NB4 (cell line): ENCODE measurements around the gene IRS1.

Source experiments
- DNase-seq: peaks from one replicate; pipeline ENCODE4 v3.0.0; 2010; ENCODE audit warnings: low read depth
- H3K4me3 ChIP-seq: one replicate; pipeline ENCODE4 v1.5.1; 2011; ENCODE audit warnings: mild to moderate bottlenecking, low read depth, low read length, moderate library complexity
- MYC ChIP-seq: IDR thresholded peaks from 2 replicates; pipeline ENCODE4 v1.6.1; 2011; ENCODE audit warnings: low read depth, low read length
- POLR2A ChIP-seq: IDR thresholded peaks from 2 replicates; pipeline ENCODE4 v1.6.1; 2011; ENCODE audit warnings: mild to moderate bottlenecking; ENCODE audit not compliant: insufficient read length; ENCODE audit errors: extremely low read depth
- TF ChIP-seq, protein P1 (sequence below): IDR thresholded peaks from one replicate; pipeline ENCODE4 v1.5.1; 2012; ENCODE audit warnings: low read depth, low read length
- TF ChIP-seq, protein P2 (sequence below): IDR thresholded peaks from 2 replicates; pipeline ENCODE4 v1.6.1; 2011; ENCODE audit warnings: low read depth, low read length

The IRS1 gene

DNA sequence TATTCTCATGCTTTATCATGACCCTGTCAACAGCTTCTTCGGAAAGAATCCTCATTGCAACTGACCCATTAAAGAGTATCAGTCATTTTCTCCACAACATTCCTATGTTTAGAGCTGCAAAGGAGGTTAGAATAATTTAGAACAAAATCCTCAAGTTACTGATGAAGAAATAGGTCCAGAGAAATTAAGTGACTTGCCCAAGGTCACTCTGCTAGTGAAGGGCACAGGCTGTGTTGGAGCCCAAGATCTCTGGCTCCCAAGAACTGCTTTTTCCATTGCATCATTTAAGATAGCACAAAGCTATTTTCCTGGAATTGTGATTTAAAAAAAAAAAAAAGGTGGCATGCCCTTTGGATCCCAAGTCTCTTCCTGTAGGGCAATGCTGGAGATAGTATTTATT is 9.6 kb downstream of the IRS1 start:
- TF ChIP-seq MYC, result no peak
- TF ChIP-seq, protein P1, sequence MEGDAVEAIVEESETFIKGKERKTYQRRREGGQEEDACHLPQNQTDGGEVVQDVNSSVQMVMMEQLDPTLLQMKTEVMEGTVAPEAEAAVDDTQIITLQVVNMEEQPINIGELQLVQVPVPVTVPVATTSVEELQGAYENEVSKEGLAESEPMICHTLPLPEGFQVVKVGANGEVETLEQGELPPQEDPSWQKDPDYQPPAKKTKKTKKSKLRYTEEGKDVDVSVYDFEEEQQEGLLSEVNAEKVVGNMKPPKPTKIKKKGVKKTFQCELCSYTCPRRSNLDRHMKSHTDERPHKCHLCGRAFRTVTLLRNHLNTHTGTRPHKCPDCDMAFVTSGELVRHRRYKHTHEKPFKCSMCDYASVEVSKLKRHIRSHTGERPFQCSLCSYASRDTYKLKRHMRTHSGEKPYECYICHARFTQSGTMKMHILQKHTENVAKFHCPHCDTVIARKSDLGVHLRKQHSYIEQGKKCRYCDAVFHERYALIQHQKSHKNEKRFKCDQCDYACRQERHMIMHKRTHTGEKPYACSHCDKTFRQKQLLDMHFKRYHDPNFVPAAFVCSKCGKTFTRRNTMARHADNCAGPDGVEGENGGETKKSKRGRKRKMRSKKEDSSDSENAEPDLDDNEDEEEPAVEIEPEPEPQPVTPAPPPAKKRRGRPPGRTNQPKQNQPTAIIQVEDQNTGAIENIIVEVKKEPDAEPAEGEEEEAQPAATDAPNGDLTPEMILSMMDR, result no peak
- TF ChIP-seq POLR2A, result no peak
- TF ChIP-seq, protein P2, sequence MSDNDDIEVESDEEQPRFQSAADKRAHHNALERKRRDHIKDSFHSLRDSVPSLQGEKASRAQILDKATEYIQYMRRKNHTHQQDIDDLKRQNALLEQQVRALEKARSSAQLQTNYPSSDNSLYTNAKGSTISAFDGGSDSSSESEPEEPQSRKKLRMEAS, result no peak
- H3K4me3 ChIP-seq, result no peak overlapping the region
- DNase-seq, result no peak

DNA sequence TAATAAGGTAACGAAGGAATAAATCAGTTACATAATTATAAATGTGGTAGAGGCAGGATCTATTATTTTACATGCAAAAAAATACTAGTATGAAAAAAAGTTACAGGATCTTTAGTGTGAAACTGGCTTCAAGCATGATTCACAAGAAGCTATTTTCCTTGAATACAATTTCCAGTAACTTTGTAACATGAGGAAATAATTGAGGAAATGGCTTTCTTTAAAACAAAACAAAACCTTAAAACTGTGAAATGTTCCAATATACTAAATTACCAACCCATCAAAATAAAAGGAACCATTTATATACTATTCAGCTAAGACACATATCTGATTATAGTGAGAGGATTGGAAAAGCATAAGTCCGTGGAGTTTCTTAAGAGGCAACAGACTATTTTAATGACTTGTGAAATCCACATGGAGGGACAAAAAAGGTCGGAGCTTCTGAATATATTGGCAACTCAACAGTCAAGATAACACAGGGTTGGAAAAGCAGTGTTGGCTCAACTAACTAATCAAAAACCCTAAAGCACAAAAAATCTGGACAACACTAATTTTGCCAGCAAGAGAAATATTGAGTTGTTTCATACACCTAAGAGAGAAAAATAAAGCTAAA is 10.6 kb downstream of the IRS1 start:
- DNase-seq, result no peak
- H3K4me3 ChIP-seq, result no peak overlapping the region
- TF ChIP-seq, protein P2, result no peak
- TF ChIP-seq, protein P1, result no peak
- TF ChIP-seq MYC (no peak), POLR2A (no peak)

DNA sequence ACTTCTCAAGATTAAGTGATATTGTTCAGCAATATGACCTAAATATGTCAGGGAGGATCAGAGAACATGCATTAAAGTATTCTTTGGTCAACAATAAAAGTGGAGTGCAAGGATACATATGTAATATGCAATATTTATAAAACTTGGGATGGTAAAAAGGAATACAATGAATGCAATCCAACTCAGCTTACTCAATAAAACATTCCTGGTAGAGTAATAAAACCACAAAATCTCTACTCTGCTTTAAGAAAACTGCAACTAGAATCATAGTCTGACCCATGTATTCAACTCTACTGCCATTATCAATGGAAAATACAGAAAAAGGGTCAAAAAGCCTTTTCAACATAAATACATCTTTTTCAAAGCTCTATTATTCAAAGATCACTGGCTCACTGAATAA is 11.6 kb downstream of the IRS1 start:
- no peak for DNase-seq
- TF ChIP-seq MYC (no peak), POLR2A (no peak)
- TF ChIP-seq, protein P2, result no peak
- TF ChIP-seq, protein P1, result no peak
- no peak overlapping the region for H3K4me3 ChIP-seq

DNA sequence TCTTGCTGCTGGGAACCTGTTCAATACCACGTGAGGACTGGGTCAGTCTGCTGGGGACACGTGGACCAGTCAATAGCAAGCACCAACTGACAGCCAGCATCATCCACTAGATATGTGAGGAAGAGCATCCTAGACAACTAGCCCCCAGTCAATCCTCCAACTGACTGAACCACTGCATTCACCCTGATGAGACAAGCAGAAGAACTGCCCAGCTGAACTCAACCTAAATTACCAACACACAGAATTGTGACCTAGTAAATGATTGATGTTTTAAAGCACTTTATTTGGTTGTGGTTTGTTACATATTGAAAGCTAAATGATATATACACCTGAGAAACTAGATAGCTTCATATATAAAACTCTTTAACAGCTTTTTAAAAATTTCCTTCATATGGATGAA is 15.7 kb downstream of the IRS1 start:
- DNase-seq, result no peak
- TF ChIP-seq, protein P1, result no peak
- TF ChIP-seq, protein P2, result no peak
- no peak for TF ChIP-seq POLR2A
- TF ChIP-seq MYC, result no peak
- no peak overlapping the region for H3K4me3 ChIP-seq

DNA sequence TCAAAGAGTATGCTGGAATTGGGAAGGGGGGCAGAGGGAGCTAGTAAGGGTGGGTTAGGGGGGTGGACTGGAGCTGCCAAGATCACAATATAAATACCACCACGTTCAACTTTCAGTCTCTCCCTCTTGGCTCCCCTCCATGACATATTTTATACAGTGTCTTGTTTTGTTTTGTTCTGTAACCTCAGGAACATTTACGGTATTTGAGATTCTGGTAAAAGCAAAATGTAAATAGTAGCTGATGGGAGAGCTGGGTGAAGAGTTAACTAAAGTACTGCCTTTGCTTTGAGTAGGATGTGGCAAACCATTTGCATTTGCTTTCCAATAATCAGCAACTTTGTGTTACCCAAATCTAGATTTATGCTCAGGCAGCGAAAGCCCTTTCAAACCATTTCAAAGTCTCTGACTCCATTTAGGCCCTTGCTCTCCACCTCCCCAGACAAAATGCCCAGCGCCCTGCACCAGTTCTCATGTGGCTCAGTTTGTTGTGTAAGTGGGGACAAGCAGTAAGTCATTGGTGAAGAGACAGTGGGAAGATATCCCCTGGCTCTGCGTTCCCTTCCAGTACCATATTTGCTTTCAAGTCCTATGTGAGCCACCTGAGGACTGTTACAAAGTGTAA is 17.4 kb downstream of the IRS1 start:
- no peak overlapping the region for H3K4me3 ChIP-seq
- TF ChIP-seq, protein P2, result no peak
- no peak for TF ChIP-seq MYC
- TF ChIP-seq, protein P1, result no peak
- TF ChIP-seq POLR2A, result no peak
- no peak for DNase-seq
